ENCODE data around the gene ZNF844. TPM values are rescaled to one million over a fixed set of nuclear protein-coding genes. Genes with fewer than 3 reads are reported as not detected.

ZNF844 gene
- total RNA-seq, 4 donors from 2014 or later: 8.0 to 19.0 (median 9.9) TPM

- no peaks in the 10 kb centered on the region for H3K4me1 ChIP-seq
- peaks cover 0 to 6% of the 10 kb centered on the region in 2 donors for H3K36me3 ChIP-seq
- ATAC-seq: no peak
- WGBS, 2 donors (ENCODE audit: low coverage in 1 of 2): 17 to 20% methylated on average over 2 of the region's 2 CpGs
- no peaks in the 10 kb centered on the region for H3K27me3 ChIP-seq
- no peak overlapping the region for H3K4me3 ChIP-seq
- peaks cover 0 to under 1% (median 0%) of the 10 kb centered on the region in 3 donors for H3K9me3 ChIP-seq
- no peak overlapping the region for H3K27ac ChIP-seq
- TF ChIP-seq CTCF (IDR thresholded peaks at IDR 0.05): peak; percentile 11 to 55 (median 38)
- TF ChIP-seq POLR2AphosphoS5 (IDR thresholded peaks at IDR 0.05): no peak
These were observed 62.2 kb downstream of the ZNF844 start for GRCh38 chr19:12126707-12127106.

Small RNA genes lying within 50 kb of the gene (small RNA-seq; reads per million reads assigned to genes)
- gene RF00019 (0 reads per million in 4 donors), gene RNA5SP465 (0 to 0.26 (median 0) reads per million in 4 donors), gene RNA5SP466 (0 reads per million in 4 donors), gene RNA5SP467 (0 reads per million in 4 donors)

Other genes with a start within 250 kb of the ZNF844 start
- gene ZNF439, start 216.0 kb upstream of the ZNF844 start, total RNA-seq: 10 to 100 TPM in 2 of 4 donors, 1 to 10 TPM in 2; 6.5 to 18.1 (median 8.5) TPM
- 10 to 100 TPM in 2 of 4 donors, 1 to 10 TPM in 2; 3.5 to 13.6 (median 9.1) TPM for gene ZNF69, start 176.9 kb upstream of the ZNF844 start, total RNA-seq
- 10 to 100 TPM in 3 of 4 donors, 1 to 10 TPM in 1; 7.1 to 19.6 (median 11.4) TPM for gene ZNF700, start 139.6 kb upstream of the ZNF844 start, total RNA-seq
- 1 to 10 TPM; 4.5 to 8.1 (median 5.1) TPM for gene ZNF763, start 99.7 kb upstream of the ZNF844 start, total RNA-seq
- gene ZNF433, start 29.1 kb upstream of the ZNF844 start, total RNA-seq: 10 to 100 TPM in 1 of 4 donors, 1 to 10 TPM in 3; 5.4 to 12.8 (median 6.5) TPM
- under 1 TPM in 1 of 4 donors, not detected in 3; 0.27 TPM for gene ZNF878, start 11.8 kb upstream of the ZNF844 start, total RNA-seq
- 1 to 10 TPM; 1.9 to 4.9 (median 3.1) TPM for gene ZNF20, start 75.6 kb downstream of the ZNF844 start, total RNA-seq
- gene ZNF625, start 92.0 kb downstream of the ZNF844 start, total RNA-seq: 10 to 100 TPM in 1 of 4 donors, 1 to 10 TPM in 3; 7.3 to 11.4 (median 8.0) TPM
- 10 to 100 TPM in 3 of 4 donors, 1 to 10 TPM in 1; 8.7 to 19.6 (median 11.5) TPM for gene ZNF136, start 98.4 kb downstream of the ZNF844 start, total RNA-seq
- gene ZNF44, start 230.2 kb downstream of the ZNF844 start, total RNA-seq: 10 to 100 TPM; 10.1 to 14.6 (median 11.3) TPM

Data from gastroesophageal sphincter (tissue), 4 donors.